ENCODE data around the gene GRM6. TPM values are rescaled to one million over a fixed set of nuclear protein-coding genes. Genes with fewer than 3 reads are reported as not detected.

The GRM6 gene
- total and polyA plus RNA-seq, 11 donors: 0.04 TPM; not detected in 10

- H3K36me3 ChIP-seq: peaks cover 4 to 72% (median 15%) of the 10 kb centered on the region in 9 donors
Observed at GRCh38 chr5:178965465-178966055, 29.6 kb downstream of the GRM6 start.

GRCh38 chr5:178941361-178941760 is 53.8 kb downstream of the GRM6 start:
- Histone ChIP-seq H3K4me3 (peak overlapping the region; percentile 54 to 97 (median 71)), H3K36me3 (peaks cover 0 to 38% (median 2%) of the 10 kb centered on the region in 9 donors), H3K9me3 (peaks cover 0 to 71% (median 36%) of the 10 kb centered on the region in 12 donors), H3K27me3 (no peaks in the 10 kb centered on the region), H3K27ac (peak overlapping the region in 11 of 12 donors; percentile 47 to 88 (median 71)), H3K4me1 (peaks cover 0 to 16% (median 6%) of the 10 kb centered on the region in 12 donors)
- no peak for TF ChIP-seq POLR2A (IDR thresholded peaks at IDR 0.05)
- no peak for TF ChIP-seq CTCF (IDR thresholded peaks at IDR 0.05)
- WGBS, 4 donors: 0 to 4% (median 2%) methylated on average over 5 to 23 of the region's 23 CpGs
- ATAC-seq (peak in 3 of 4 donors; percentile 21 to 34 (median 34)), DNase-seq (peak in 4 of 5 donors; percentile 13 to 50 (median 37))
- intact Hi-C loops (cut with DNase I): loop anchor here in 6 of 10 donors (2.0 to 10.0 kb wide), 10 partner anchors 49 to 209 kb away; partner anchors contain the start of genes ZNF879 (in 4 of the 6), ZNF354C (in 2 of the 6), ZNF354A (in 1 of the 6) and ZNF354B (in 1 of the 6)

More at GRCh38 chr5:178965465-178966055, 29.6 kb downstream of the GRM6 start:
- no peak for ATAC-seq
- Histone ChIP-seq H3K27ac (no peak overlapping the region), H3K9me3 (peaks cover 3 to 100% (median 90%) of the 10 kb centered on the region in 12 donors), H3K4me3 (no peak overlapping the region), H3K27me3 (no peaks in the 10 kb centered on the region), H3K4me1 (no peaks in the 10 kb centered on the region)
- no peak for DNase-seq
- WGBS, 4 donors: 94 to 99% (median 98%) methylated on average over 5 of the region's 5 CpGs
- TF ChIP-seq CTCF (IDR thresholded peaks at IDR 0.05) (no peak), POLR2A (IDR thresholded peaks at IDR 0.05) (no peak)
- intact Hi-C loops (cut with DNase I): no loop called here

- H3K36me3 ChIP-seq: peaks cover 0 to 32% (median 0%) of the 10 kb centered on the region in 9 donors
- ATAC-seq: peak; percentile 99 to 100 (median 100)
- H3K27ac ChIP-seq: peak within 1 kb of the TSS; percentile 2 to 88 (median 71)
- DNase-seq: peak; percentile 95 to 97 (median 96)
- intact Hi-C loops (cut with DNase I): loop anchor here in 6 of 10 donors (2.0 to 10.0 kb wide), 10 partner anchors 48 to 208 kb away; partner anchors contain the start of genes ZNF879 (in 4 of the 6), ZNF354C (in 2 of the 6), ZNF354A (in 1 of the 6) and ZNF354B (in 1 of the 6)
- H3K9me3 ChIP-seq: peaks cover 0 to 77% (median 41%) of the 10 kb centered on the region in 12 donors
- 1 to 2% (median 1%) methylated on average over 26 to 69 of the region's 69 CpGs for WGBS, 4 donors
- peak in 1 of 12 donors; percentile 10 for TF ChIP-seq CTCF (IDR thresholded peaks at IDR 0.05)
- TF ChIP-seq POLR2A (IDR thresholded peaks at IDR 0.05): peak in 1 of 2 donors; percentile 54
- H3K27me3 ChIP-seq: no peaks in the 10 kb centered on the region
- peaks cover 0 to 16% (median 6%) of the 10 kb centered on the region in 12 donors for H3K4me1 ChIP-seq
- peak within 1 kb of the TSS; percentile 54 to 97 (median 71) for H3K4me3 ChIP-seq
Observed at GRCh38 chr5:178940569-178941360, 54.4 kb downstream of the GRM6 start, which contains the start of gene ZNF454. Gene ZNF454, plus strand, starts transcription at chr5:178941198. Its CDS starts 1,594 bp downstream, at chr5:178942792.
